Panc1 (cell line): Measurements from ENCODE around the gene DEXI. TPM values are rescaled to one million over a fixed set of nuclear protein-coding genes. Genes with fewer than 3 reads are reported as not detected.

Experiments
- ATAC-seq: fragments of 200-7000 bp; cut with Tn5 transposase; 2 replicates; pipeline ENCODE4 v1.9.1; 2020; ENCODE audit warnings: mild to moderate bottlenecking, moderate library complexity
- BruUV-seq: library from RNA; stranded (reverse); fragments of 400-500 nt; replicated peaks from 2 replicates; lab custom pipeline; 2021; lab: Mats Ljungman, UMichigan
- CTCF ChIA-PET: fragments of 300-600 bp; sonication (Branson Sonifier 250); formaldehyde crosslinking; loops from one replicate; lab custom pipeline; 2022; ENCODE audit warnings: antibody characterized with exemption; lab: Charles Lee
- POLR2A ChIA-PET: fragments of 300-600 bp; sonication (Branson Sonifier 250); formaldehyde crosslinking; loops from one replicate; lab custom pipeline; 2022; ENCODE audit warnings: antibody characterized with exemption; lab: Charles Lee
- DNase-seq: peaks from one replicate; pipeline ENCODE4 v3.0.0-alpha.2; 2010; ENCODE audit warnings: low read depth, low spot score
- H3K27ac ChIP-seq: 2 replicates; pipeline ENCODE4 v1.5.1; 2011; ENCODE audit warnings: mild to moderate bottlenecking, low read length, inconsistent platforms
- H3K27me3 ChIP-seq: fragments of 200-500 bp; sonication (Bioruptor generic); 2 replicates; pipeline ENCODE4 v1.6.0; 2014; ENCODE audit warnings: low read length, inconsistent platforms; ENCODE audit not compliant: control insufficient read depth, insufficient read depth
- H3K36me3 ChIP-seq: fragments of 200-500 bp; sonication (Bioruptor generic); 2 replicates; pipeline ENCODE4 v1.5.1; 2014; ENCODE audit warnings: inconsistent platforms, mild to moderate bottlenecking, low read length, moderate library complexity; ENCODE audit not compliant: control insufficient read depth, insufficient read depth
- H3K4me1 ChIP-seq: 2 replicates; pipeline ENCODE4 v1.5.1; 2011; ENCODE audit warnings: inconsistent platforms, mild to moderate bottlenecking, low read length, moderate library complexity; ENCODE audit not compliant: control insufficient read depth, insufficient read depth
- H3K4me3 ChIP-seq, 2 experiments: 2 replicates each; pipeline ENCODE4 v1.5.1; 2011 to 2012; ENCODE audit warnings: low read depth in 2 of 2, low read length in 2 of 2, mild to moderate bottlenecking in 2 of 2, inconsistent platforms in 1 of 2, moderate library complexity in 1 of 2
- H3K9me3 ChIP-seq: fragments of 200-500 bp; sonication (Bioruptor generic); 2 replicates; pipeline ENCODE4 v1.5.1; 2014; ENCODE audit warnings: low read depth, mild to moderate bottlenecking, inconsistent platforms, low read length, moderate library complexity; ENCODE audit not compliant: control insufficient read depth, insufficient read depth
- POLR2AphosphoS5 ChIP-seq: IDR thresholded peaks from 2 replicates; pipeline ENCODE4 v1.6.1; 2012; ENCODE audit warnings: mild to moderate bottlenecking, low read depth, low read length, moderate library complexity
- SIN3A ChIP-seq: IDR thresholded peaks from 2 replicates; pipeline ENCODE4 v1.6.1; 2012; ENCODE audit warnings: low read depth, mild to moderate bottlenecking, low read length, moderate library complexity, borderline replicate concordance; ENCODE audit not compliant: insufficient read depth
- TCF7L2 ChIP-seq: IDR thresholded peaks from 2 replicates; pipeline ENCODE4 v1.6.1; 2011; ENCODE audit warnings: mild to moderate bottlenecking, low read depth, low read length, inconsistent platforms
- in situ Hi-C: cut with HindIII; loops from 2 replicates; pipeline ENCODE4 v1.10.0; 2016; ENCODE audit warnings: low sequenced_read_pairs, low pct_unique_long_range_greater_than_20kb
- intact Hi-C: fragments of 100-400 bp; cut with micrococcal nuclease; formaldehyde crosslinking; loops from one replicate; pipeline ENCODE4 v1.10.0; 2022; ENCODE audit not compliant: unreplicated experiment
- total RNA-seq: library from RNA; stranded (reverse); gene quantifications from one replicate; pipeline ENCODE4 v1.2.1, GENCODE V29; 2021; ENCODE audit not compliant: unreplicated experiment
- TF ChIP-seq, protein P1 (sequence below), 2 experiments: IDR thresholded peaks; 2 replicates each; pipeline ENCODE4 v1.6.1; 2011 to 2012; ENCODE audit warnings: low read depth in 2 of 2, control low read depth in 1 of 2, low read length in 1 of 2, mild to moderate bottlenecking in 1 of 2, moderate library complexity in 1 of 2; ENCODE audit not compliant: insufficient read depth in 1 of 2
- TF ChIP-seq, protein P2 (sequence below): fragments of 450-650 bp; IDR thresholded peaks from 2 replicates; pipeline ENCODE4 v1.5.1; 2017; ENCODE audit warnings: mild to moderate bottlenecking

DEXI gene
- total RNA-seq, 1 experiment from 2014 or later, result 32.2 TPM

DNA sequence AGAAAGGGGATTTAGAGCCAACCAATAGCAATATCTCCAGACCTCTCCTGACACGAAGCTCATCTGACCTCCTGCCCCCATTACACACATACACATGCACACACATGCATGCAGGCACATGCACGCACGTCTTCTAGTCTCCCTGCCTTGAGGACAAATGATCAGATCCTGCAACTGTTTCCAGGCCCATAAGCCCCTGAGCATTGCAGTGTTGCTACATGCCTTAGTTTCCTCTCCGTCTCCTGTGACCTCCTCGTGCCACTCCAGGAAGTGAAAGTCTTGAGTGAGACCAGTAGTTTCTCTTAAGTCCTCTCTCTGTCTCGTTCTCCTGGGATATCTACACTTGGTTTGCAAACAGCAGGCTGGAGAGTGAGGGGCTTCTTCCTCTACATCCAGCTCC lies 57.0 kb downstream of the DEXI start:
- no TSS peak for BruUV-seq
- in situ Hi-C loops, result no loop called here
- DNase-seq, result no peak
- ChIA-PET CTCF (no interaction called here), POLR2A (no interaction called here)
- no peak for ATAC-seq
- Histone ChIP-seq H3K4me3 (no peak overlapping the region), H3K36me3 (no peaks in the 10 kb centered on the region), H3K4me1 (no peaks in the 10 kb centered on the region), H3K27ac (no peak overlapping the region), H3K9me3 (no peaks in the 10 kb centered on the region), H3K27me3 (peaks cover 18% of the 10 kb centered on the region)
- TF ChIP-seq SIN3A (no peak), TCF7L2 (no peak), POLR2AphosphoS5 (no peak)
- TF ChIP-seq, protein P1, sequence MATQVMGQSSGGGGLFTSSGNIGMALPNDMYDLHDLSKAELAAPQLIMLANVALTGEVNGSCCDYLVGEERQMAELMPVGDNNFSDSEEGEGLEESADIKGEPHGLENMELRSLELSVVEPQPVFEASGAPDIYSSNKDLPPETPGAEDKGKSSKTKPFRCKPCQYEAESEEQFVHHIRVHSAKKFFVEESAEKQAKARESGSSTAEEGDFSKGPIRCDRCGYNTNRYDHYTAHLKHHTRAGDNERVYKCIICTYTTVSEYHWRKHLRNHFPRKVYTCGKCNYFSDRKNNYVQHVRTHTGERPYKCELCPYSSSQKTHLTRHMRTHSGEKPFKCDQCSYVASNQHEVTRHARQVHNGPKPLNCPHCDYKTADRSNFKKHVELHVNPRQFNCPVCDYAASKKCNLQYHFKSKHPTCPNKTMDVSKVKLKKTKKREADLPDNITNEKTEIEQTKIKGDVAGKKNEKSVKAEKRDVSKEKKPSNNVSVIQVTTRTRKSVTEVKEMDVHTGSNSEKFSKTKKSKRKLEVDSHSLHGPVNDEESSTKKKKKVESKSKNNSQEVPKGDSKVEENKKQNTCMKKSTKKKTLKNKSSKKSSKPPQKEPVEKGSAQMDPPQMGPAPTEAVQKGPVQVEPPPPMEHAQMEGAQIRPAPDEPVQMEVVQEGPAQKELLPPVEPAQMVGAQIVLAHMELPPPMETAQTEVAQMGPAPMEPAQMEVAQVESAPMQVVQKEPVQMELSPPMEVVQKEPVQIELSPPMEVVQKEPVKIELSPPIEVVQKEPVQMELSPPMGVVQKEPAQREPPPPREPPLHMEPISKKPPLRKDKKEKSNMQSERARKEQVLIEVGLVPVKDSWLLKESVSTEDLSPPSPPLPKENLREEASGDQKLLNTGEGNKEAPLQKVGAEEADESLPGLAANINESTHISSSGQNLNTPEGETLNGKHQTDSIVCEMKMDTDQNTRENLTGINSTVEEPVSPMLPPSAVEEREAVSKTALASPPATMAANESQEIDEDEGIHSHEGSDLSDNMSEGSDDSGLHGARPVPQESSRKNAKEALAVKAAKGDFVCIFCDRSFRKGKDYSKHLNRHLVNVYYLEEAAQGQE (IDR thresholded peaks at IDR 0.05; ENCODE audit: insufficient read depth in 1 of 2, low read depth in 2 of 2, low read length in 1 of 2), result no peak
- TF ChIP-seq, protein P2, sequence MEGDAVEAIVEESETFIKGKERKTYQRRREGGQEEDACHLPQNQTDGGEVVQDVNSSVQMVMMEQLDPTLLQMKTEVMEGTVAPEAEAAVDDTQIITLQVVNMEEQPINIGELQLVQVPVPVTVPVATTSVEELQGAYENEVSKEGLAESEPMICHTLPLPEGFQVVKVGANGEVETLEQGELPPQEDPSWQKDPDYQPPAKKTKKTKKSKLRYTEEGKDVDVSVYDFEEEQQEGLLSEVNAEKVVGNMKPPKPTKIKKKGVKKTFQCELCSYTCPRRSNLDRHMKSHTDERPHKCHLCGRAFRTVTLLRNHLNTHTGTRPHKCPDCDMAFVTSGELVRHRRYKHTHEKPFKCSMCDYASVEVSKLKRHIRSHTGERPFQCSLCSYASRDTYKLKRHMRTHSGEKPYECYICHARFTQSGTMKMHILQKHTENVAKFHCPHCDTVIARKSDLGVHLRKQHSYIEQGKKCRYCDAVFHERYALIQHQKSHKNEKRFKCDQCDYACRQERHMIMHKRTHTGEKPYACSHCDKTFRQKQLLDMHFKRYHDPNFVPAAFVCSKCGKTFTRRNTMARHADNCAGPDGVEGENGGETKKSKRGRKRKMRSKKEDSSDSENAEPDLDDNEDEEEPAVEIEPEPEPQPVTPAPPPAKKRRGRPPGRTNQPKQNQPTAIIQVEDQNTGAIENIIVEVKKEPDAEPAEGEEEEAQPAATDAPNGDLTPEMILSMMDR, result no peak
- intact Hi-C loops, result no loop called here

DNA sequence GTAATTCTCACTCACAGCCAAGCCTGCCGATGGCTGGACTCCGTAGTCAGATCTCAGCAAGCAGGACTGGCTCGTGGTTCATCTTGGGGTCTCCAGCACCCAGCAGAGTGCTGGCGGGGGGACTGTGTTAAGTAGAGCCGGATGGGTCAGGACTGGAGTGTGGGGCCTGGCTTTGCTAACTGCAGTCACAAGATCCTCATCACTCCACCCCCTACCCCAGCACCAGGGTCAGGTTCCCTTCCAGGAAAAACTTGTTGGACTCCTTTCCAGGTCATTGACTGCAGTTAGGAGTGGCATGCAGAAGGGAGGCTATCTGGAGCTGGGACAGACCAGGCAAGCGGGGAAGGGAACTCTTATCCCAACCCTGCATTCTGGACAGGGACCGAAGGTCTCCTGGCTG lies 59.3 kb downstream of the DEXI start:
- H3K4me1 ChIP-seq, result no peaks in the 10 kb centered on the region
- ChIA-PET POLR2A (no interaction called here), CTCF (interaction anchor here (0.5 kb wide), 1 partner anchor 146 kb away, joined by 7 read pairs; no protein-coding TSS in a partner anchor)
- intact Hi-C loops, result no loop called here
- H3K36me3 ChIP-seq, result no peaks in the 10 kb centered on the region
- in situ Hi-C loops, result no loop called here
- H3K4me3 ChIP-seq, result no peak overlapping the region
- no peak for DNase-seq
- no peak for TF ChIP-seq TCF7L2
- TF ChIP-seq, protein P1 (IDR thresholded peaks at IDR 0.05; ENCODE audit: insufficient read depth in 1 of 2, low read depth in 2 of 2, low read length in 1 of 2), result no peak
- TF ChIP-seq SIN3A, result no peak
- TF ChIP-seq POLR2AphosphoS5, result no peak
- TF ChIP-seq, protein P2, result no peak
- no peak overlapping the region for H3K27ac ChIP-seq
- no peak for ATAC-seq
- no TSS peak for BruUV-seq
- no peaks in the 10 kb centered on the region for H3K9me3 ChIP-seq
- H3K27me3 ChIP-seq, result peaks cover 31% of the 10 kb centered on the region
